Measurements from ENCODE around the gene CASZ1. TPM values are rescaled to one million over a fixed set of nuclear protein-coding genes. Genes with fewer than 3 reads are reported as not detected.

Gene CASZ1
- total and polyA plus RNA-seq, 4 donors = 3.4 to 39.0 (median 13.8) TPM

- Histone ChIP-seq H3K4me3 (ENCODE audit: low read length in 2 of 2) (no peak overlapping the region), H3K4me1 (ENCODE audit: control insufficient read depth in 1 of 2, insufficient read depth in 2 of 2, low read length in 2 of 2) (no peaks in the 10 kb centered on the region), H3K9me3 (ENCODE audit: control insufficient read depth, low read length) (no peaks in the 10 kb centered on the region), H3K36me3 (ENCODE audit: control insufficient read depth in 1 of 2, insufficient read depth in 2 of 2, low read length in 1 of 2) (peaks cover 0 to 1% of the 10 kb centered on the region in 2 donors), H3K27ac (ENCODE audit: low read depth in 1 of 2, low read length in 2 of 2) (peak overlapping the region; percentile 47 to 91), H3K27me3 (ENCODE audit: control insufficient read depth in 1 of 2, insufficient read depth in 2 of 2, low read length in 1 of 2) (no peaks in the 10 kb centered on the region)
- peak; percentile 71 for ATAC-seq (ENCODE audit: low FRiP score)
- 6 to 14% methylated on average over 23 of the region's 23 CpGs for WGBS, 2 donors
- intact Hi-C loops (cut with DNase I) = no loop called here
- DNase-seq = peak in 1 of 2 donors; percentile 65
These were observed 161.2 kb downstream of the CASZ1 start for GRCh38 chr1:10635085-10635896.

- H3K27me3 ChIP-seq (ENCODE audit: control insufficient read depth in 1 of 2, insufficient read depth in 2 of 2, low read length in 1 of 2) = no peaks in the 10 kb centered on the region
- H3K36me3 ChIP-seq (ENCODE audit: control insufficient read depth in 1 of 2, insufficient read depth in 2 of 2, low read length in 1 of 2) = peaks cover 0 to 1% of the 10 kb centered on the region in 2 donors
- H3K4me1 ChIP-seq (ENCODE audit: control insufficient read depth in 1 of 2, insufficient read depth in 2 of 2, low read length in 2 of 2) = no peaks in the 10 kb centered on the region
- intact Hi-C loops (cut with DNase I) = loop anchor here in 1 of 2 donors (5.0 kb wide), 2 partner anchors 43 to 58 kb away; no protein-coding TSS in a partner anchor
- H3K9me3 ChIP-seq (ENCODE audit: control insufficient read depth, low read length) = no peaks in the 10 kb centered on the region
- 26 to 27% methylated on average over 23 of the region's 23 CpGs for WGBS, 2 donors
- ATAC-seq (ENCODE audit: low FRiP score) (peak; percentile 56), DNase-seq (peak in 1 of 2 donors; percentile 70)
- H3K4me3 ChIP-seq (ENCODE audit: low read length in 2 of 2) = no peak overlapping the region
- H3K27ac ChIP-seq (ENCODE audit: low read depth in 1 of 2, low read length in 2 of 2) = peak overlapping the region; percentile 47 to 81
These were observed 161.9 kb downstream of the CASZ1 start for GRCh38 chr1:10634428-10635084.

- H3K9me3 ChIP-seq (ENCODE audit: control insufficient read depth, low read length) = no peaks in the 10 kb centered on the region
- H3K27me3 ChIP-seq (ENCODE audit: control insufficient read depth in 1 of 2, insufficient read depth in 2 of 2, low read length in 1 of 2) = no peaks in the 10 kb centered on the region
- 76 to 85% methylated on average over 8 of the region's 8 CpGs for WGBS, 2 donors
- ATAC-seq (ENCODE audit: low FRiP score) (no peak), DNase-seq (peak in 1 of 2 donors; percentile 74)
- H3K4me1 ChIP-seq (ENCODE audit: control insufficient read depth in 1 of 2, insufficient read depth in 2 of 2, low read length in 2 of 2) = no peaks in the 10 kb centered on the region
- H3K27ac ChIP-seq (ENCODE audit: low read depth in 1 of 2, low read length in 2 of 2) = peak overlapping the region; percentile 47 to 81
- H3K4me3 ChIP-seq (ENCODE audit: low read length in 2 of 2) = no peak overlapping the region
- intact Hi-C loops (cut with DNase I) = loop anchor here in 1 of 2 donors (5.0 kb wide), 2 partner anchors 43 to 58 kb away; no protein-coding TSS in a partner anchor
- no peaks in the 10 kb centered on the region for H3K36me3 ChIP-seq (ENCODE audit: control insufficient read depth in 1 of 2, insufficient read depth in 2 of 2, low read length in 1 of 2)
These were observed 162.4 kb downstream of the CASZ1 start for GRCh38 chr1:10634075-10634427.

GRCh38 chr1:10633416-10633815 lies 163.0 kb downstream of the CASZ1 start:
- ATAC-seq (ENCODE audit: low FRiP score) = no peak
- WGBS, 2 donors = 97% methylated on average over 10 of the region's 10 CpGs
- H3K27me3 ChIP-seq (ENCODE audit: control insufficient read depth in 1 of 2, insufficient read depth in 2 of 2, low read length in 1 of 2) = no peaks in the 10 kb centered on the region
- DNase-seq = peak in 1 of 2 donors; percentile 74
- no peaks in the 10 kb centered on the region for H3K36me3 ChIP-seq (ENCODE audit: control insufficient read depth in 1 of 2, insufficient read depth in 2 of 2, low read length in 1 of 2)
- no peaks in the 10 kb centered on the region for H3K9me3 ChIP-seq (ENCODE audit: control insufficient read depth, low read length)
- no peak overlapping the region for H3K4me3 ChIP-seq (ENCODE audit: low read length in 2 of 2)
- H3K27ac ChIP-seq (ENCODE audit: low read depth in 1 of 2, low read length in 2 of 2) = peak overlapping the region; percentile 94
- intact Hi-C loops (cut with DNase I) = loop anchor here in 1 of 2 donors (5.0 kb wide), 2 partner anchors 44 to 59 kb away; no protein-coding TSS in a partner anchor
- no peaks in the 10 kb centered on the region for H3K4me1 ChIP-seq (ENCODE audit: control insufficient read depth in 1 of 2, insufficient read depth in 2 of 2, low read length in 2 of 2)

GRCh38 chr1:10632691-10633090 lies 163.8 kb downstream of the CASZ1 start:
- WGBS, 2 donors = 16 to 19% methylated on average over 13 to 14 of the region's 14 CpGs
- Histone ChIP-seq H3K27ac (ENCODE audit: low read depth in 1 of 2, low read length in 2 of 2) (peak overlapping the region; percentile 94), H3K27me3 (ENCODE audit: control insufficient read depth in 1 of 2, insufficient read depth in 2 of 2, low read length in 1 of 2) (no peaks in the 10 kb centered on the region), H3K9me3 (ENCODE audit: control insufficient read depth, low read length) (no peaks in the 10 kb centered on the region), H3K36me3 (ENCODE audit: control insufficient read depth in 1 of 2, insufficient read depth in 2 of 2, low read length in 1 of 2) (no peaks in the 10 kb centered on the region), H3K4me1 (ENCODE audit: control insufficient read depth in 1 of 2, insufficient read depth in 2 of 2, low read length in 2 of 2) (no peaks in the 10 kb centered on the region), H3K4me3 (ENCODE audit: low read length in 2 of 2) (no peak overlapping the region)
- ATAC-seq (ENCODE audit: low FRiP score) (no peak), DNase-seq (peak; percentile 44 to 75)
- intact Hi-C loops (cut with DNase I) = loop anchor here in 1 of 2 donors (5.0 kb wide), 2 partner anchors 45 to 60 kb away; no protein-coding TSS in a partner anchor

- Histone ChIP-seq H3K9me3 (ENCODE audit: control insufficient read depth, low read length) (no peaks in the 10 kb centered on the region), H3K36me3 (ENCODE audit: control insufficient read depth in 1 of 2, insufficient read depth in 2 of 2, low read length in 1 of 2) (no peaks in the 10 kb centered on the region), H3K4me3 (ENCODE audit: low read length in 2 of 2) (no peak overlapping the region), H3K27ac (ENCODE audit: low read depth in 1 of 2, low read length in 2 of 2) (peak overlapping the region; percentile 94), H3K4me1 (ENCODE audit: control insufficient read depth in 1 of 2, insufficient read depth in 2 of 2, low read length in 2 of 2) (no peaks in the 10 kb centered on the region), H3K27me3 (ENCODE audit: control insufficient read depth in 1 of 2, insufficient read depth in 2 of 2, low read length in 1 of 2) (no peaks in the 10 kb centered on the region)
- 26 to 27% methylated on average over 14 of the region's 14 CpGs for WGBS, 2 donors
- ATAC-seq (ENCODE audit: low FRiP score) = no peak
- intact Hi-C loops (cut with DNase I) = loop anchor here in 1 of 2 donors (5.0 kb wide), 2 partner anchors 45 to 60 kb away; no protein-coding TSS in a partner anchor
- peak; percentile 42 to 77 for DNase-seq
These were observed 164.4 kb downstream of the CASZ1 start for GRCh38 chr1:10631811-10632593.

GRCh38 chr1:10631121-10631810 lies 165.2 kb downstream of the CASZ1 start:
- DNase-seq (peak; percentile 41 to 70), ATAC-seq (ENCODE audit: low FRiP score) (no peak)
- Histone ChIP-seq H3K27ac (ENCODE audit: low read depth in 1 of 2, low read length in 2 of 2) (peak overlapping the region; percentile 94), H3K27me3 (ENCODE audit: control insufficient read depth in 1 of 2, insufficient read depth in 2 of 2, low read length in 1 of 2) (no peaks in the 10 kb centered on the region), H3K4me3 (ENCODE audit: low read length in 2 of 2) (no peak overlapping the region), H3K4me1 (ENCODE audit: control insufficient read depth in 1 of 2, insufficient read depth in 2 of 2, low read length in 2 of 2) (no peaks in the 10 kb centered on the region), H3K36me3 (ENCODE audit: control insufficient read depth in 1 of 2, insufficient read depth in 2 of 2, low read length in 1 of 2) (no peaks in the 10 kb centered on the region), H3K9me3 (ENCODE audit: control insufficient read depth, low read length) (no peaks in the 10 kb centered on the region)
- WGBS, 2 donors = 95 to 96% methylated on average over 20 of the region's 20 CpGs
- intact Hi-C loops (cut with DNase I) = loop anchor here in 1 of 2 donors (5.0 kb wide), 2 partner anchors 46 to 61 kb away; no protein-coding TSS in a partner anchor

Measured in aorta (tissue), 5 donors.